HL-60 (cell line): ENCODE measurements around the gene TMCC3.

ENCODE experiments used
- DNase-seq, 2 experiments: peaks; one replicate each; pipeline ENCODE4 v3.0.0-alpha.2; 2010 to 2020; ENCODE audit warnings: low read depth in 1 of 2, low spot score in 1 of 2
- H3K27ac ChIP-seq: fragments of 250-450 bp; sonication (Bioruptor Pico); replicated peaks from 2 replicates; pipeline ENCODE4 v1.5.1; 2020; ENCODE audit warnings: mild to moderate bottlenecking, moderate library complexity
- H3K27me3 ChIP-seq: fragments of 250-450 bp; sonication (Bioruptor Pico); 2 replicates; pipeline ENCODE4 v1.5.1; 2021; ENCODE audit warnings: mild to moderate bottlenecking, moderate library complexity; ENCODE audit not compliant: insufficient read depth, poor library complexity, severe bottlenecking
- H3K4me3 ChIP-seq: replicated peaks from 2 replicates; pipeline ENCODE4 v1.5.1; 2011; ENCODE audit warnings: mild to moderate bottlenecking, control low read depth, low read length; ENCODE audit not compliant: insufficient read depth
- CTCF ChIP-seq: IDR thresholded peaks from one replicate; pipeline ENCODE4 v1.5.1; 2011; ENCODE audit warnings: low read length, control low read depth, inconsistent platforms; ENCODE audit not compliant: insufficient read depth
- GABPA ChIP-seq: IDR thresholded peaks from 2 replicates; pipeline ENCODE4 v1.6.1; 2012; ENCODE audit warnings: low read depth
- POLR2AphosphoS5 ChIP-seq: IDR thresholded peaks from 2 replicates; pipeline ENCODE4 v1.6.1; 2012; ENCODE audit warnings: low read depth
- REST ChIP-seq: IDR thresholded peaks from 2 replicates; pipeline ENCODE4 v1.6.1; 2012; ENCODE audit warnings: low read depth; ENCODE audit not compliant: insufficient replicate concordance
- SPI1 ChIP-seq: IDR thresholded peaks from 2 replicates; pipeline ENCODE4 v1.6.1; 2012; ENCODE audit warnings: low read depth, mild to moderate bottlenecking, borderline replicate concordance

Gene TMCC3

GRCh38 chr12:94678849-94679248 is 28.5 kb upstream of the TMCC3 start:
- H3K27me3 ChIP-seq, result no peaks in the 10 kb centered on the region
- no peak for DNase-seq
- TF ChIP-seq GABPA, result no peak
- no peak for TF ChIP-seq REST
- no peak overlapping the region for H3K4me3 ChIP-seq
- H3K27ac ChIP-seq, result no peak overlapping the region

GRCh38 chr12:94678379-94678778 is 28.0 kb upstream of the TMCC3 start:
- no peaks in the 10 kb centered on the region for H3K27me3 ChIP-seq
- H3K4me3 ChIP-seq, result no peak overlapping the region
- TF ChIP-seq POLR2AphosphoS5 (no peak), CTCF (no peak), SPI1 (no peak), GABPA (no peak), REST (no peak)
- no peak for DNase-seq
- H3K27ac ChIP-seq, result no peak overlapping the region

- no peak for DNase-seq
- H3K4me3 ChIP-seq, result no peak overlapping the region
- H3K27me3 ChIP-seq, result no peaks in the 10 kb centered on the region
- TF ChIP-seq GABPA (no peak), REST (no peak), CTCF (no peak)
- H3K27ac ChIP-seq, result no peak overlapping the region
These were observed 27.4 kb upstream of the TMCC3 start for GRCh38 chr12:94677778-94678177.

- Histone ChIP-seq H3K27ac (peak overlapping the region; percentile 68), H3K27me3 (no peaks in the 10 kb centered on the region), H3K4me3 (no peak overlapping the region)
- DNase-seq, result no peak
- TF ChIP-seq GABPA (no peak), CTCF (no peak), SPI1 (no peak), POLR2AphosphoS5 (no peak), REST (no peak)
These were observed 26.6 kb upstream of the TMCC3 start for GRCh38 chr12:94676922-94677321.
